Stimulated activated CD4-positive, alpha-beta T cell treated with anti-CD3 and anti-CD28 coated beads, Interleukin-4, amount 100 ng/mL, for 1 hour (primary cell): ENCODE measurements around the gene NFIC.
"Not testable (repeated sequence)": the region's sequence is repeated elsewhere in the genome, so short reads cannot be mapped to it uniquely, and the experiment has no call there.

Experiments used
- DNase-seq: peaks from one replicate; pipeline ENCODE4 v3.0.0-alpha.2; 2020

Gene NFIC

DNA sequence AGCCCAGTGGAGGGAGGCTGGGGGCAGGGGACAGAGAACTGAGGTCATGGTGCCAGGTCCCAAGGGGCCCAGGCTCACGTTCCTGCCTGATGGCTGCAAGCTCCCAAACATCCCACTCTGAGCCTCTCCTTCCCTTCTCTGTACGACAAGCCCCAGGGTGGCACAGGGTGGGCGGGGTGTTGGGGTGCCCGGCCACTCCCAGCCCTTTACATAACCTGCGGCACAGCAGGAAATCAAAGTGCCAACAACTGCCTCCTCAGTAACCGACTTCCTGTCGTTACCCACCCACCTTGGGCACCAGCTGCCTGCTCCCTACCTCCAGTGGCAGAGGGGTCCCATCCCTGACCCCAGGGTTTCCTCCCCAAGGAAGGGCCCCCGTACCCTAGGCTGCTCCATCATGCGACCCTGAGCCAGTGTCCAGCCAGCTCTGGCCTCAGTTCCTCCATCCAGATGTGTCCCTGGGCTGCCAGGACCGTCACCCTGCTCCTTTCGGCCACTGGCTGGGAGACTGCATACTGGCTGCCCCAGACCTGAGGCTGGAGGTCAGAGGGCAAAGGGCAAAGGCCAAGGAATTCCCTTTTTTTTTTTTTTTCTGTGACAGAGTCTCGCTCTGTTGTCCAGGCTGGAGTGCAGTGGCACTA, 27.7 kb upstream of the NFIC start:
- DNase-seq: peak; percentile 34

DNA sequence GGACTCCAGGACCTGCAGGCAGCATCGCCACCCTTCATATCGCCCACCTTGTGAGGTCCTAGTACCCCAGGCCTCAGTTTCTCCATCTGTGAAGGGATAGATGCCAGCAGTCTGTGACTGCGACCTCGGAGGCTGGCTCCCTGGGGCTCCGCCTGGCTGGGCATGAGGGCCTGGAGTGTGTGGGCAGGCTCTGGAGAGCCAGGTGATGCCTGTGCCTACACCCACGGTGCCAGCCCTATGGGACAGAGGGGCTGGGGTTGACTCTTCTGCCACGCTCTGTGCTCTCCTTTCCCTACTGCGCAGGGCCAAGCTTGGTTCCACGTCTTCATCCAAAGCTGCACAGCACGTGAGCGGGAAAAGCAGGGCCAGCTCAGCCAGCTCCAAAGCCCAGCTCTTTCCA, 26.0 kb upstream of the NFIC start:
- DNase-seq: no peak

DNA sequence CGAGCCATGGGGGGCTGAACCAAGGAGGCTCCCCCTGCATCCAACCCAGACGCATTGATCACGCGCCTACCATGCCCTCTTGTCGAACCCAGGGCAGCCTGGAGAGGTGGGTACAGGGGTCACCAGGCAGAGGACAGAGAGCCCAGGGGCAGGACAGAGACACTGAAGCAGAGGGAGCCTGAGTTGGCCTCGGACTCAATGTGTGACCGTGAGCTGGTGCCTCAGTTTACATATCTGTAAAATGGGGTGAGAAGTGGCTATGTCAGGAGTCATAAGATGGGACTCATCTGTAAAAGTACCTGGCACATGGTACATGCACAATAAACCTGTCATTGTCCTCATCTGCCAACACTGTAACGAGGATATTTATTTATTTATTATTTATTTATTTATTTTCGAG, 24.1 kb upstream of the NFIC start:
- DNase-seq: no peak

DNA sequence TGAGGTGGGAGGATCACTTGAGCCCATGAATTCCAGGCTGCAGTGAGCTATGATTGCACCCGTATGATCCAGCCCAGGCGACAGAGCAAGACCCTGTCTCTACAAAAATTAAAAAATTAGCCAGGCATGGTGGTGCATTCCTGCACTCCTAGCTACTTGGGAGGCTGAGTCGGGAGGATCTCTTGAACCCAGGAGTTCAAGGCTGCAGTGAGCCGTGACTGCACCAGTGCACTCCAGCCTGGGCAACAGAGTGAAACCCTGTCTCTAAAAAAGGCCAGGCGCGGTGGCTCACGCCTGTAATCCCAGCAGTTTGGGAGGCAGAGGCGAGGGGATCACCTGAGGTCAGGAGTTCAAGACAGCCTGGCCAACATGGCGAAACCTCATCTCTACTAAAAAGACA, 23.4 kb upstream of the NFIC start:
- DNase-seq: not testable (repeated sequence)

DNA sequence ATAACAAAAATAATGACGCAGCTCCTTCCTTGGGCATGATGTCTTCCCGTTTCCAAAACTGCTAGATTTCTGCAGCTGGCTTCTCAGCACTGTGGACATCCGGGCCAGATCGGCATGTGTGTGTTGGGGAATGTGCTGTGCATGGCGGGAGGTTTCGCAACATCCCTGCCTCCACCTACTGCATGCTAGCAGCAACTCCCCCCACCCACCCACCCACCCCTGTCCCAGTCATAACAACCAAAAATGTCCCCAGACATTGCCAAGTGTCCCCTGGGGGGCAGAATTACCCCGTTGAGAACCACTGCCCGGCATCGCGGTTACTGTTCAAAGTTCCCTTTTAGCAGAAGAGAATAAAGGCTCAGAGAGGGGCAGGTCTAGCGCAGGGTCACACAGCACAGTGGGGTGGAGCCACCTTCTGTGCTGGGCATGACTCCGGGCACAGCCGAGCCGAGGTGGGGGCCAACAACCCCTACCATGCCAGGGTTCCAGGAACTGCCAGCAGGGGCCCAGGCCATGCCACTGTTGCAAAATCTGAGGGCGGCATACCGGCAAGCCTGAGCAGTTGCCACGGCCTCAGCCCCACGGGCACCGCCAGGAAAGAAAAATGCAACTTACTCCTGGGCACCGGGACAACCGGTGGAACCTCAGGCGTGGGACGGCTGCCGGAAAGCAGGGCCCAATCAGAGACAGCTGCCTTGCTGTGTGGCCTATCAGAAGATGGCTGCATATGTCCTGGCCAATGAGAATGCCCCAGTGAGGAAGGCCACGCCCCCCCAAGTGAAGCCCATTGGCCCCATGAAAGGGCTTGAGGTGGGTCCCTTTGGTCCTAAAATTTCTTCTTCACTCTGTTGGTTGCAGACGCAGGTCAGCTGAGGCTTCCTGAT, 22.5 kb upstream of the NFIC start:
- peak; percentile 41 for DNase-seq

DNA sequence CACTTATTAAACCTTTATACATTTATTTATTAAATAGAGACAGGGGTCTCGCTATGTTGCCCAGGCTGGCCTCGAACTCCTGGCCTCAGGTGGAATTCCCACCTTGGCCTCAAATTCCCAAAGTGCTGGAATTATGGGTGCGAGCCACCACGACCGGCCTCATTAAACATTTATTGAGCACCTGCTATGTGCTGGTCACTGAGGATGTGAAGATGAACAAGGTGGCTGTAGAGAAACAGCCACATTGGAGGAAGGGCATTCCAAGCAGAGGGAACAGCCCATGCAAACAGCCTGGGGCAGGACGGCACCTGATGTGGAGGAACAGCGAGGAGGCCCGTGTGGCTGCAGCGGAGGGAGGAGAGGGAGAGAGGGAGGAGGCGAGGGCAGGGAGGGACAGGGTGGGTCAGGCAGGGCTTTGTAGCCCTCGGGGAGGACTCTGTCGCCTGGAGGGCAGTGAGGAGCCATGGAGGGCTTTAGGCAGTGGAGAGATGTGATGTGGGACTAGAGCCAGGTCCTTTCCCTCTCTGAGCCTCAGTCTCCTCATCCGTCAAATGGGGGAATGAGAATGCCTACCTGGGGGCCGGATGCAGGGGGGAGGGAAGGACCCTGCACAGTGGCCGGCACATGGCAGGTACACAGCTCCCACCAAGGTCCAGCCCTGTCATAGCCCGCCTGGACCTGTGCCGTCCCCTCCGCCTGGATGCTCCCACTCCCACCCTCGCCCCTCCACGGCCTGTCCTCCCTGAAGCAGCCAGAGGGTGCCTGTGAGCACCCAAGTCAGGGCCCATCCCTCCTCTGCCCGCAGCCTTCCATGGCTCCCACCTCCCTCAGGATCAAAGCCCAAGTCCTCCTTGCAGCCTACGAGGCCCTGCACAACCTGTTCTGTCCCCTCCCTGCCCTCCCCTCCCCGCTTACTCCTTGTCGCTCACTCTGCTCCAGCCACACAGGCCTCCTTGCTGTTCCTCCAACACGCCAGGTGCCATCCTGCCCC, 21.5 kb upstream of the NFIC start:
- DNase-seq: no peak

DNA sequence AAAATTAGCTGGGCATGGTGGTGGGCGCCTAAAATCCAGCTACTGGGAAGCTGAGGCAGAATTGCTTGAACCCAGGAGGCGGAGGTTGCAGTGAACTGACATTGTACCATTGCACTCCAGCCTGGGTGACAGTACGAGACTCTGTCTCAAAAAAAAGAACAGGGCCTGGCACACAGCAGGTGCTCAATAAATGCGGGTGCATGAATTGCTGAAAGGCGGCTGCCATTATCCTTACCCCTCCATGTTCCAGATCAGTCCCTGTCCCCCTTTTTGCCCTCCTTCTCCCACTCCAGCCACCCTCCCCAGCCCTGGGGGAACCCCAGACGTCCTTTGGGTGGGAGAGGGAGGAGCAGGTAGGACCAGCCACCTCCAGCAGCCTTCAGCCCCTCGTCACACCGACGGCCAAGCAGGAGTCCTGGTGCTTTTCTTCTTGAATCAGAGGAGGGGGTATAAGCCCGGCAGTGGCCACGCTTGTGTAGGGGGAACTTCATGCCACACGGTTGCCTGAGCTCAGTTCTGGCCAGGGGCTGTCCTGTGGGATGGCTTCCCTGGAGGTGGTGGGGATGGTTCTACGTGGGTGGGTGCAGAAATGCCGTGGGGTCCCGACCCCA, 20.4 kb upstream of the NFIC start:
- no peak for DNase-seq

DNA sequence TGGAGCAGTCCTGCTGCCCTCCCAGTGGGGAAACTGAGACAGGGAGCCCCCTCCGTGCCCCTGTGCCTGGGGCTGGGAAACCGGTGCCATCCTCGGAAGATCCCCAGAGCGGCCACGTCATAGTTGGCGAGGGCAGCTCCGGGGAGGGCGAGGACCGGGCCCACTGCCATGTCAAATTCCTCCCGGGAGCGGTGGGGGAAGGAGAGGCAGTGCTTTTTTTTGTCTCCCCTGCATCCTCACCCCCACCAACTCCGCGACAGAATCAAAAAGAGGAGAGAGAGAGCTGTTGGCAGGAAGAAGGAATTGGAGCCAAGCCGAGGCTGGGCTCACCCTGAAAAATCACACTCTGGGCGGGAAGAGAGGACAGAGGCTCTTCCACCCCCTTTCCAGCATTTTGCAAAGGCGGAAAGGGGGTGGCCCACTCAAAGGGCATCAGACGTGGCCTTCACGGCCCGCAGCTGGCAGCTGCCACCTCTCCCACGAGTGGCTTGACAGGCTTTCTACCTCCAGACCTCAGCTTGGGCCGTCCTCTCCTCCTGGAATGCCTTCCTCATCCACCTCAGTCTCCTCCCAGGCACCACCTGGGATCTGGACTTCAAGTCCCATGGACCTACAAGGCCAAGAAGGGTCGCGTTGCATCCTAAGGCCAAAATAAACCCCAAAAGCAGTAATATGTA, 19.6 kb upstream of the NFIC start:
- no peak for DNase-seq

DNA sequence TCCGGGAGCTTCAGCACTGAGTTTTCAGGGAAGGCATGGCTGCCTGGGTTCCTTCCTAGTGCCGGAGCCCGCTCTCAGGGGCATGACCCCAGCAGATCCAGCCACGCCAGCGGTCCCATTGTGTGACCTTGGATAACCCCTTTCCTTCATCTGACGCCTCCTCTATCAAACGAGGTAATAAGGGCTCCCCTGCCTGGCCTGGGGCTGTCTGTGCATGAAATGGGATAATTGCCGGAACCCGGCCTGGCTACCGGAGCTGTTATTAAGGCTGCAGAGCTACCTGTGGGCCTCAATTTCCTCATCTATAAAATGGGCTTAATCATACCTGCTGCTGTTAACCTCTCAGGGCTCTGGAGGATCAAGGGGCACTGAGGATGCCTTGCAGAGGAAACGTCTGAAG, 18.3 kb upstream of the NFIC start:
- no peak for DNase-seq

DNA sequence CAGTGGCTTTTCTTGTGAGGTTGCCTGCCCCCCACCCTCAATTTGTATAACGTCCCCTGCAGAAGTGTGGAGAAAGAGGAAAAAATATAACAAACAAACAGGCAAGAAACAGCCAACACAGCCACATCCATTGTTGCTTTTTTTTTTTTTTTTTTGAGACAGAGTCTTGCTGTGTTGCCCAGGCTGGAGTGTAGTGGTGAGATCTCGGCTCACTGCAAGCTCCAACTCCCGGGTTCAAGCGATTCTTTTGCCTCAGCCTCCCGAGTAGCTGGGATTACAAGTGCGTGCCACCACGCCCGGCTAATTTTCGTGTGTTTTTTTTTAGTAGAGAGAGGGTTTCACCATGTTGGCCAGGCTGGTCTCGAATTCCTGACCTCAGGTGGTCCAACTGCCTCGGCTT, 17.9 kb upstream of the NFIC start:
- DNase-seq: not testable (repeated sequence)

DNA sequence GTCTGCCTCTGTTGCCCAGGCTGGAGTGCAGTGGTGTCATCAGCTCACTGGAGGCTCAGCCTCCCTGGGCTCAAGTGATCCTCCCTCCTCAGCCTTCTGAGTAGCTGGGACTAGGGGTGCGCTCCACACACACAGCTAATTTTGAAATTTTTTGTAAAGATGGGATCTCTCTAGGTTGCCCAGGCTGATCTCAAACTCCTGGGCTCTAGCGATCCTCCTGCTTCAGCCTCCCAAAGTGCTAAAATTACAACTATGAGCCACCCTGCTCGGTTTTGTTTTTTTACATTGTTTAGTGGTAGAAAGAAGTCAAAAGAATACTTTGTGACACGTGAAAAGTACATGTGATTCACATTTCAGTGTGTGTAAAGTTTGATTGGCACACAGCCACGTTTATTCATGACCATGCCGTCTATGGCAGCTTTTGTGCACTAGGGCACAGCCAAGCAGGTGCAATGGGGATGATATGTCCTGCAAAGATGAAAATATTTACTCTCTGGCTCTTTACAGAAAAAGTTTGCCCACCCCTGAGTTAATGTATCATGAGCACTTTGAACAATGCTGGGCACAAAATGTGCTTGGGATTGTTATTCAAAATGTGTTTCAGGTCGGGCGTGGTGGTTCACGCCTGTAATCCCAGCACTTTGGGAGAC, 16.2 kb upstream of the NFIC start:
- no peak for DNase-seq

DNA sequence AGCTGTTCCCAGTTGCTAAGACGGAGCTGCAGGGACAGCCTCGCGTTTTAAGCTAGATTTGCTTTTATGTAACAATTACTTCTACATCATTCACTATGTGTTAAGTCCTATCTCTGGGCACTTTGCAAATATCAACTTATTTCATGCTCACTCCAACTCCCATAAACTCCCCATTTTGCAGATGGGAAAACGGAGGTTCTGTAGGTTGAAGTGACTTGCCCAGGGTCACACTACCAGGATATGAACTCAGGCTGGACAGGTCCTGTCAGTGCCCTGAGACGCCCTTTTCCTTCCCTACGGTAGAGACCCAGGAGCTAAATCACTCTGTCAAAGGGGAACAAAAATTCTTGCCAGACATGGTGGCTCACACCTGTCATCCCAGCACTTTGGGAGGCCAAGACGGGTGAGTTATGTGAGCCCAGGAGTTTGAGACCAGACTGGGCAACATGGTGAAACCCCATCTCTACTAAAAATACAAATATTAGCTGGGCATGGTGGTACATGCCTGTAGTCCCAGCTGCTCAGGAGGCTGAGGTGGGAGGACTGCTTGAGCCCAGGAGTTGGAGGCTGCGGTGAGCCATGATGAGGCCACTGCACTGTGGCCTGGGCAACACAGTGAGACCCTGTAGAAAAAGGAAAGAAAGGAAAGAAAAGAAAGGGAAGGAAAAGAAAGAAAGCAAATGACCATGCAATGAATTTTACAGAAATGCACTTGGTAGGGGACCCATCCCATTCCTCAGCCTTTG, 14.5 kb upstream of the NFIC start:
- DNase-seq: no peak

DNA sequence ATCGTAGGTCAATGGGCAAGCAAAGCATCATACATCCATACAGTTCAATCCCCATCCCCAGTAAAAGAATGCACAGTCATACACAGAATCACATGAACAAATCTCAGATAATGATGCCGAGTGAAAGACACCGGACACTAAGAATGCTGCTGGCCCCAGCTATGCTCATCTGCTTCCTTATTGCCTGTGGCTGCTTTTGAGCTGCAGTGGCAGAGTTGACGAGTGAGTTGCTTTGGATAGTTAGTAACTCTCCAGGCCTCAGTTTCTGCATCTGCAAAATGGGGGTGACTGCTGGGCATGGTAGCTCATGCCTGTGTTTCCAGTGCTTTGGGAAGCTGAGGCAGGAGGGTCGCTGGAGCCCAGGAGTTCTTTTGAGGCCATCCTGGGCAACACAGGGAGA, 12.9 kb upstream of the NFIC start:
- no peak for DNase-seq

DNA sequence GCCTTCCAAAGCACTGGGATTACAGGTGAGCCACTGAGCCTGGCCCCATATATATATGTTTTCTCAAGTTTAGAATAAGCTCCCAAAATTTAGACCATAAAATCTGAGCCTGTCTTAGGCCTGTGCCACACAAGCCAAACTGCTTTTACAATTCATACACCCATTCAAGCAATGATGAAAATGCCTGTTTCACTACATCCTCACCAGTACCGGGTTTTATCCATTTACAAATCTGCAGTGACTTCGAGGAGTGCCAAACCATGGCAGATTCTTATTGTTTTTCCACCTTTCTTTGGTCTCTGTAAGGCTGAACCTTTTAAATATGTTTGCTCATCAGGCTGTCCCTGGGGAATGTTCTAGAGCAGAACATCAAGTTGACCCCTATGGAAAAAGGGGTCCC, 9.6 kb upstream of the NFIC start:
- no peak for DNase-seq

DNA sequence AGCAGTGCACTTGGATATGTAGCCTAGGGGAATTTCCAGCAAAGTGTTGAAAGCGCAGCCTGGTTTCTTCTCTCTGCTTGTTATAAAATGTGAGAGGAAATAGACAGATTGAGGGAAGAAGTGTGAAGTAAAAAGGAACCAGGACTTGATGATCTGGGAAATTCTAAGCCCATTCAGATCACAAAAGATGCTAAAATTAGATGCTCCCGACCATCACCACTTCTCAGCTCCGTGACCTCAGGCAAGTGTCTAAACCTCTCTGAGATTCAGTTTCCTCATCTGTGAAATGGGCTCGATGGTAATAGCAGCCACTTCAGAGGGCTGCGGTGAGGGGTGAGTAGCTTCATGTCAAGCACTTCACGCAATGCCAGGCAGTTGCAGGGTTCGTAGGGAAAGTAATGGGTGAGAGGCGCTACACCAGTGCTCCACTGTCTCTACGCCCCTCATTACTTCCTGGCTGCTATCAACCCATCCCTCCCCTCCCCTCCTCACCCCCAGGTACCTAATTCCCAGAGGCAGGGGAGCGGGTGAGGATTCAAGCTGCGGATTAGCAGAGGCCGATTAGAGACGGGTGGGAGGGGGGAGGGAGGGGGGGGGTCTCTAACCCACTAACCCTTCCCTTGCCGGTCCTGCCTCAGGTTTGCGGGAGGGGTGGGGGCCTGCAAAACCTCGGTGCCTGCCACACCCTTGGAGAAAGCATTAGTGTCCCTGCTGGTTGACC, 9.0 kb upstream of the NFIC start:
- no peak for DNase-seq

DNA sequence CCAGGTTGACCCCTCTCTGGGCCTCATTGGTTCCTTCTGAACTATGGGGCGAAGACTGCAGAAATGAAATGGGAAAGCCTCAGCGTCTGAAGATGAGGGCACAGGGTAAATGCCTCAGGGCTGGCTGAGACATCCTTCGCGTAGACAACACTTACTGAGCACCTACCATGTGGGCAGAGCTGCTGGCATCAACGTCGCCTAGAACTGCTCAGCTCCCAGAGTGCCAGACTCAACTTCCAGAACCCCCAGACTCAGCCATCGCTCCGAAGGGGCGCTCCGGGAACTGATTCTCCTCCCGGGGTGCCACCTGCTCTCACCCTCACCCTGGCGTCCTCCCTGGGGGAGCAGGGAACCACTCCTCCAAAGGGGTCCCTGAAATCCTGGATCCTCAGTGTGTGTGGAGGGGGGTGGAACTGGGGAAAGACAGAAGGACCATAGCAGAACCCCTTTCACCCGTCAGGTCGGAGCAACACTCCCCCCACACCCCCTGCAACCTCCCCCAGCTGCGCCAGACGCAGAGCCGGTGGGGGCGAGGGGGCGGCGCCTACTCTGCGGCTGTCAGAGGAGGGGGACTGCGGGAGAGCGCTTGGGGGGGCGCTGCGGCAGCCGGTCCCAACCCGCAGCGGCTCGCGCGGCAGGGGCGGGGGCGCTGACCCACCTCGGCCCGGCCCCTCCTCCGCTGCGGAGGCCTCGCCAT, 8.2 kb upstream of the NFIC start:
- peak; percentile 22 for DNase-seq

DNA sequence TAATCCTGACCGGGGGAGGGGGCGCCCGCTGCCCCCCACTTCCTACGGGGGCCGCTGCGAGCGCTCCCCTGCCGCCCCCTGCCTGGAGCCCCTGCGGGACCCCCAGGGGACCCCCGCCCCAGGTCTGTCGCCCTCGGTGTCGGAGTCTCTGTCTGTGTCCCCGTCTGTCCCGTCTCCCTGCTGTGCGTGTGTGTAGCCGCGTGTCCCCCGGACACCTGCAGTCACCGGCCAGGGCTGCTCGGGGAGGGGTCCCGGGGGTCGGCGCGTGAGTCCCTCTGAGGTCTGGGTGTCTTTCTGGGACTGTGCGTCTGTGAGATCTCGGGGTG, 7.7 kb upstream of the NFIC start:
- DNase-seq: peak; percentile 16

DNA sequence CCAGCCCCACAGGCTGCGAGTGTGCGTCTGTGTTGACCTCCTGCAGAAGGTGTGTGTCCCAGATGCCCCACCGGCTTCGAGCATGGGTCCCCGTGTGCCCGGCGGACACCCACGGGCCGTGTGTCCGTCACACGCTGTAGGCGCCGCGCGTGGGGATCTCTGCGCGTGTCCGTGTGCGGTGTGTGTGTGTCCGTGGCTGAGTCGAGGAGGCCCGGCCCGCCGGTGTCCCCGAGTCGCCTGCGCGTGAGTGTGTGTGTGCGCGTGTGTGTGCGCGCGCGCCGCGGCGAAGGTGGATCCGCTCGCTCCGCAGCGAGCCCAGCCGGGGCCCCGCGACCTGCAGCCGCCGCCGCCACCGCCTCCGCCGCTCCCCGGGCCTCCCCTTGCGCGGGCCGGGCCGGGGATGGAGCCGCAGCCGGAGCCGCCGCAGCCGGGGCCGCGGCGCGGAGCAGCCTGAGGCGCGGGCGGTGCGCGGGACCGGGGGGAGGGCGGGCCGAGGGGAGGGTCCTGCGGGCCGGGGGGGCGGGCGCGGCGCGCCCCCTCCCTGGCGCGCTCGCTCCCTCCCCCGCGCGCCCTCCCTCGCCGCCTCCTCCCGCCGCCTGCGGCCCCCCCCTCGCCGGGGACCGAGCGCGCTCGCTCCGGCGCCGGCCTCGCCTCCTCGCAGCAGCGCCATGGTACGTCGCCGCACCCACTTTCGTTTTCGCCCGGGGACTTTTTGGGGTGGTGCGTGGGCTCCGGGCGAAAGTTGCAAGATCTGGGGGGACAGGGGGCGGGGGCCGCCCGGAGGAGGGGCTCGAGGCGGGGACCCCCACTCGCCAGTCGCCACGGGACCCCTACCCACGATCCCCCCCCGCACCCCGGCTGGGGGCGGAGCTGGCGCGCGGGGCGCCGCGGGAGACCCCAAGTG, 7.1 kb upstream of the NFIC start:
- peak; percentile 79 for DNase-seq
